ENCODE results near the gene VASH1. TPM values are rescaled to one million over a fixed set of nuclear protein-coding genes. Genes with fewer than 3 reads are reported as not detected.

Gene VASH1
- total and polyA plus RNA-seq, 2 experiments from 2014 or later = 0.78 to 2.8 TPM

DNA sequence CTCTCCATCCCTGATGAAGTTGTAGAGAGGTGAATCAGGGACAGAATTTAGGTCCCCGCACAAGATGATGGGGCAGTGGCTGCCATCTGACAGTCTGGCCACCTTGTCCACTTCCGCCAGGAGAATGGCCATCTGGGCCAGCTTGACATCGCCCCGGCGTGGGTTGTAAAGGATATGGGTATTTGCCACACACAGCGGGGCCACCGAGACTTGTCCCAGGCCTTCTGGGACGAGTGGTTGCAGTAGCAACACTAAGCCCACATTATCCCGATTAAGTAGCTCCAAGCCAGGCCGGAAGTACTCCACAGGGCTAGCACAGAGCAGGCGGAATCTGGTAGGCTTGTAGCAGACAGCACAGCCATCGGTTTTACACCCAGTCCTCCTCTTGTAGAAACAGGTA, 45.2 kb downstream of the VASH1 start:
- Mint-ChIP-seq H3K27ac (no peak overlapping the region), H3K36me3 (ENCODE audit: low read depth) (peaks cover 66% of the 10 kb centered on the region), H3K27me3 (ENCODE audit: insufficient read depth, low read depth, poor library complexity) (peaks cover 1% of the 10 kb centered on the region), H3K4me3 (no peak overlapping the region), H3K9me3 (no peaks in the 10 kb centered on the region), H3K4me1 (peaks cover 9% of the 10 kb centered on the region; the same call in 2 of the 3 replicates)
- no peak overlapping the region for H3K27ac ChIP-seq (ENCODE audit: low read depth)
- H3F3A ChIP-seq (replicated peaks; ENCODE audit: low read depth) = no peaks in the 10 kb centered on the region
- peaks cover 7% of the 10 kb centered on the region; the same call in 1 of the 2 replicates for H4K20me1 ChIP-seq (replicated peaks; ENCODE audit: insufficient read depth)
- no peak for TF ChIP-seq STAT1 (IDR thresholded peaks at IDR 0.05; ENCODE audit: unreplicated experiment)
- TF ChIP-seq JUNB (IDR thresholded peaks at IDR 0.05; ENCODE audit: unreplicated experiment) = no peak
- TF ChIP-seq CREB1 (CRISPR knock-in tag; IDR thresholded peaks at IDR 0.05; ENCODE audit: low read depth) = no peak
- TF ChIP-seq, protein P1, sequence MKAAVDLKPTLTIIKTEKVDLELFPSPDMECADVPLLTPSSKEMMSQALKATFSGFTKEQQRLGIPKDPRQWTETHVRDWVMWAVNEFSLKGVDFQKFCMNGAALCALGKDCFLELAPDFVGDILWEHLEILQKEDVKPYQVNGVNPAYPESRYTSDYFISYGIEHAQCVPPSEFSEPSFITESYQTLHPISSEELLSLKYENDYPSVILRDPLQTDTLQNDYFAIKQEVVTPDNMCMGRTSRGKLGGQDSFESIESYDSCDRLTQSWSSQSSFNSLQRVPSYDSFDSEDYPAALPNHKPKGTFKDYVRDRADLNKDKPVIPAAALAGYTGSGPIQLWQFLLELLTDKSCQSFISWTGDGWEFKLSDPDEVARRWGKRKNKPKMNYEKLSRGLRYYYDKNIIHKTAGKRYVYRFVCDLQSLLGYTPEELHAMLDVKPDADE (IDR thresholded peaks at IDR 0.05) = no peak
- no peak for TF ChIP-seq EZH2phosphoT487 (IDR thresholded peaks at IDR 0.05; ENCODE audit: unreplicated experiment)
- TF ChIP-seq ZNF114 (CRISPR knock-in tag; IDR thresholded peaks at IDR 0.05) = no peak
- no peak for TF ChIP-seq EZH2 (IDR thresholded peaks at IDR 0.05; ENCODE audit: low read depth, unreplicated experiment)
- H3K4me3 ChIP-seq = no peak overlapping the region
- peaks cover 17% of the 10 kb centered on the region for H3K79me2 ChIP-seq (replicated peaks; ENCODE audit: insufficient read depth)
- H3K36me3 ChIP-seq (ENCODE audit: insufficient read depth) = peaks cover 32% of the 10 kb centered on the region
- H3K4me1 ChIP-seq (ENCODE audit: insufficient read depth) = no peaks in the 10 kb centered on the region; the same call in 1 of the 2 replicates
- no peak overlapping the region for H3K4me2 ChIP-seq
- H3K27me3 ChIP-seq (ENCODE audit: insufficient read depth) = no peaks in the 10 kb centered on the region
- no peak for ATAC-seq
- no peak for DNase-seq (ENCODE audit: low spot score)
- H2AFZ ChIP-seq = no peak overlapping the region
- H3K9me2 ChIP-seq (ENCODE audit: insufficient read depth) = no peaks in the 10 kb centered on the region

DNA sequence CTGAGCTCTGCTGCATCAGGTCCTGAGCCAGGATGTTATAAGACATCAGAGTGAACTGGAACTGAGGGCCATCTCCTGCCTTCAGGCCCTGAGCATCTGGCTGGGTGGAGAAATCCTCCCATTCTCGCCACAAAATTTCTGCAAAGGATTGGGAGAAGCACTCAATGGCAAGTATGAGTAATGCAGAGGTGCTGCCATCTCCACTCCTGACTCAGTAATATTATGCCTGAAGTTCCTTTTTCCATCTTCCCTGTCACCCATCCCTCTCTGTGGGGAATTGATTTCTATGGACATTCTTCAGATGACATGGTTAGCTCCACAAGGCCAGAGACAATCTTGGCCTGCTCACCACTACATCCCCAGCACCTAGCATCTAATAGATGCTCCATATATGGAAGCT, 46.7 kb downstream of the VASH1 start:
- H3K36me3 Mint-ChIP-seq (ENCODE audit: low read depth) = peaks cover 53% of the 10 kb centered on the region
- no peaks in the 10 kb centered on the region for H3K27me3 ChIP-seq (ENCODE audit: insufficient read depth)
- TF ChIP-seq, protein P2, sequence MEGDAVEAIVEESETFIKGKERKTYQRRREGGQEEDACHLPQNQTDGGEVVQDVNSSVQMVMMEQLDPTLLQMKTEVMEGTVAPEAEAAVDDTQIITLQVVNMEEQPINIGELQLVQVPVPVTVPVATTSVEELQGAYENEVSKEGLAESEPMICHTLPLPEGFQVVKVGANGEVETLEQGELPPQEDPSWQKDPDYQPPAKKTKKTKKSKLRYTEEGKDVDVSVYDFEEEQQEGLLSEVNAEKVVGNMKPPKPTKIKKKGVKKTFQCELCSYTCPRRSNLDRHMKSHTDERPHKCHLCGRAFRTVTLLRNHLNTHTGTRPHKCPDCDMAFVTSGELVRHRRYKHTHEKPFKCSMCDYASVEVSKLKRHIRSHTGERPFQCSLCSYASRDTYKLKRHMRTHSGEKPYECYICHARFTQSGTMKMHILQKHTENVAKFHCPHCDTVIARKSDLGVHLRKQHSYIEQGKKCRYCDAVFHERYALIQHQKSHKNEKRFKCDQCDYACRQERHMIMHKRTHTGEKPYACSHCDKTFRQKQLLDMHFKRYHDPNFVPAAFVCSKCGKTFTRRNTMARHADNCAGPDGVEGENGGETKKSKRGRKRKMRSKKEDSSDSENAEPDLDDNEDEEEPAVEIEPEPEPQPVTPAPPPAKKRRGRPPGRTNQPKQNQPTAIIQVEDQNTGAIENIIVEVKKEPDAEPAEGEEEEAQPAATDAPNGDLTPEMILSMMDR (conservative IDR thresholded peaks at IDR 0.05; ENCODE audit: low read depth in 2 of 2) = no peak
- TF ChIP-seq ZNF331 (CRISPR knock-in tag; IDR thresholded peaks at IDR 0.05; ENCODE audit: low read depth) (no peak), EZH2phosphoT487 (IDR thresholded peaks at IDR 0.05; ENCODE audit: unreplicated experiment) (no peak), ZNF114 (CRISPR knock-in tag; IDR thresholded peaks at IDR 0.05) (no peak), CREB1 (CRISPR knock-in tag; IDR thresholded peaks at IDR 0.05; ENCODE audit: low read depth) (no peak), EZH2 (IDR thresholded peaks at IDR 0.05; ENCODE audit: low read depth, unreplicated experiment) (no peak), JUNB (IDR thresholded peaks at IDR 0.05; ENCODE audit: unreplicated experiment) (no peak)
- TF ChIP-seq, protein P3, sequence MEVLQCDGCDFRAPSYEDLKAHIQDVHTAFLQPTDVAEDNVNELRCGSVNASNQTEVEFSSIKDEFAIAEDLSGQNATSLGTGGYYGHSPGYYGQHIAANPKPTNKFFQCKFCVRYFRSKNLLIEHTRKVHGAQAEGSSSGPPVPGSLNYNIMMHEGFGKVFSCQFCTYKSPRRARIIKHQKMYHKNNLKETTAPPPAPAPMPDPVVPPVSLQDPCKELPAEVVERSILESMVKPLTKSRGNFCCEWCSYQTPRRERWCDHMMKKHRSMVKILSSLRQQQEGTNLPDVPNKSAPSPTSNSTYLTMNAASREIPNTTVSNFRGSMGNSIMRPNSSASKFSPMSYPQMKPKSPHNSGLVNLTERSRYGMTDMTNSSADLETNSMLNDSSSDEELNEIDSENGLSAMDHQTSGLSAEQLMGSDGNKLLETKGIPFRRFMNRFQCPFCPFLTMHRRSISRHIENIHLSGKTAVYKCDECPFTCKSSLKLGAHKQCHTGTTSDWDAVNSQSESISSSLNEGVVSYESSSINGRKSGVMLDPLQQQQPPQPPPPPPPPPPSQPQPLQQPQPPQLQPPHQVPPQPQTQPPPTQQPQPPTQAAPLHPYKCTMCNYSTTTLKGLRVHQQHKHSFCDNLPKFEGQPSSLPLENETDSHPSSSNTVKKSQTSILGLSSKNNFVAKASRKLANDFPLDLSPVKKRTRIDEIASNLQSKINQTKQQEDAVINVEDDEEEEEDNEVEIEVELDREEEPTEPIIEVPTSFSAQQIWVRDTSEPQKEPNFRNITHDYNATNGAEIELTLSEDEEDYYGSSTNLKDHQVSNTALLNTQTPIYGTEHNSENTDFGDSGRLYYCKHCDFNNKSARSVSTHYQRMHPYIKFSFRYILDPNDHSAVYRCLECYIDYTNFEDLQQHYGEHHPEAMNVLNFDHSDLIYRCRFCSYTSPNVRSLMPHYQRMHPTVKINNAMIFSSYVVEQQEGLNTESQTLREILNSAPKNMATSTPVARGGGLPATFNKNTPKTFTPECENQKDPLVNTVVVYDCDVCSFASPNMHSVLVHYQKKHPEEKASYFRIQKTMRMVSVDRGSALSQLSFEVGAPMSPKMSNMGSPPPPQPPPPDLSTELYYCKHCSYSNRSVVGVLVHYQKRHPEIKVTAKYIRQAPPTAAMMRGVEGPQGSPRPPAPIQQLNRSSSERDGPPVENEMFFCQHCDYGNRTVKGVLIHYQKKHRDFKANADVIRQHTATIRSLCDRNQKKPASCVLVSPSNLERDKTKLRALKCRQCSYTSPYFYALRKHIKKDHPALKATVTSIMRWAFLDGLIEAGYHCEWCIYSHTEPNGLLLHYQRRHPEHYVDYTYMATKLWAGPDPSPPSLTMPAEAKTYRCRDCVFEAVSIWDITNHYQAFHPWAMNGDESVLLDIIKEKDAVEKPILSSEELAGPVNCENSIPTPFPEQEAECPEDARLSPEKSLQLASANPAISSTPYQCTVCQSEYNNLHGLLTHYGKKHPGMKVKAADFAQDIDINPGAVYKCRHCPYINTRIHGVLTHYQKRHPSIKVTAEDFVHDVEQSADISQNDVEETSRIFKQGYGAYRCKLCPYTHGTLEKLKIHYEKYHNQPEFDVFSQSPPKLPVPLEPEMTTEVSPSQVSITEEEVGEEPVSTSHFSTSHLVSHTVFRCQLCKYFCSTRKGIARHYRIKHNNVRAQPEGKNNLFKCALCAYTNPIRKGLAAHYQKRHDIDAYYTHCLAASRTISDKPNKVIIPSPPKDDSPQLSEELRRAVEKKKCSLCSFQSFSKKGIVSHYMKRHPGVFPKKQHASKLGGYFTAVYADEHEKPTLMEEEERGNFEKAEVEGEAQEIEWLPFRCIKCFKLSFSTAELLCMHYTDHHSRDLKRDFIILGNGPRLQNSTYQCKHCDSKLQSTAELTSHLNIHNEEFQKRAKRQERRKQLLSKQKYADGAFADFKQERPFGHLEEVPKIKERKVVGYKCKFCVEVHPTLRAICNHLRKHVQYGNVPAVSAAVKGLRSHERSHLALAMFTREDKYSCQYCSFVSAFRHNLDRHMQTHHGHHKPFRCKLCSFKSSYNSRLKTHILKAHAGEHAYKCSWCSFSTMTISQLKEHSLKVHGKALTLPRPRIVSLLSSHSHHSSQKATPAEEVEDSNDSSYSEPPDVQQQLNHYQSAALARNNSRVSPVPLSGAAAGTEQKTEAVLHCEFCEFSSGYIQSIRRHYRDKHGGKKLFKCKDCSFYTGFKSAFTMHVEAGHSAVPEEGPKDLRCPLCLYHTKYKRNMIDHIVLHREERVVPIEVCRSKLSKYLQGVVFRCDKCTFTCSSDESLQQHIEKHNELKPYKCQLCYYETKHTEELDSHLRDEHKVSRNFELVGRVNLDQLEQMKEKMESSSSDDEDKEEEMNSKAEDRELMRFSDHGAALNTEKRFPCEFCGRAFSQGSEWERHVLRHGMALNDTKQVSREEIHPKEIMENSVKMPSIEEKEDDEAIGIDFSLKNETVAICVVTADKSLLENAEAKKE (CRISPR knock-in tag; IDR thresholded peaks at IDR 0.05) = no peak
- TF ChIP-seq, protein P1 (IDR thresholded peaks at IDR 0.05) = no peak

More for the DNA sequence above, 46.7 kb downstream of the VASH1 start:
- no peak overlapping the region for H3K4me3 ChIP-seq
- peaks cover 23% of the 10 kb centered on the region for H3K79me2 ChIP-seq (replicated peaks; ENCODE audit: insufficient read depth)
- no peaks in the 10 kb centered on the region for H3F3A ChIP-seq (replicated peaks; ENCODE audit: low read depth)
- H2AFZ ChIP-seq = no peak overlapping the region
- peaks cover 23% of the 10 kb centered on the region for H3K36me3 ChIP-seq (ENCODE audit: insufficient read depth)
- H3K9me2 ChIP-seq (ENCODE audit: insufficient read depth) = no peaks in the 10 kb centered on the region
- Mint-ChIP-seq H3K4me1 (peaks cover 13% of the 10 kb centered on the region), H3K4me3 (no peak overlapping the region), H3K27ac (no peak overlapping the region), H3K27me3 (ENCODE audit: insufficient read depth, low read depth, poor library complexity) (no peaks in the 10 kb centered on the region), H3K9me3 (no peaks in the 10 kb centered on the region)
- H3K4me1 ChIP-seq (ENCODE audit: insufficient read depth) = peaks cover 7% of the 10 kb centered on the region
- no peak overlapping the region for H3K4me2 ChIP-seq
- no peak overlapping the region for H3K27ac ChIP-seq (ENCODE audit: low read depth)
- DNase-seq (ENCODE audit: low spot score) (no peak), ATAC-seq (no peak)
- peaks cover 7% of the 10 kb centered on the region; the same call in 1 of the 2 replicates for H4K20me1 ChIP-seq (replicated peaks; ENCODE audit: insufficient read depth)
